ENCODE measurements around the gene PROS1. TPM values are rescaled to one million over a fixed set of nuclear protein-coding genes. Genes with fewer than 3 reads are reported as not detected.

The PROS1 gene
- total and polyA plus RNA-seq, 2 of the 4 experiments (the other 2 are of a cell fraction), result 1.6 to 2.8 TPM

DNA sequence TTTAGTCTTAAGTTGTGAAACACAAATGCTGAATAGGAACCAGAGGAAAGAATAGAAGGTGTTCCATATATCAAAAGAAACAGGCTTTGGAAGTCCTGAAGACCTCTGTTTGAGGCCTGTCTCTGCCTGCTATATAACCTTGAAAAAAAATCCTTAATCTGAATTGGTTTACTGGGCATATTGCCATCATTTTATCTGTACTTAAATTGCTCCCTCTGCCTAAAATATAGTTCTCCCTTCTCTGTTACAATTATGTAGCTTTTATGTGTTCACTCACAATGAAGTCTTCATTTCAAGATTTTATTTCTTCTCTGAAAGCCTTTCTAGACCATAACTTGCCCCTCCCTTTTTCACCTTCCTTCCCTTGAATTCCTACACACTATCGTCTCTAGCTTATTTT is 27.5 kb upstream of the PROS1 start:
- Histone ChIP-seq H3K79me1 (ENCODE audit: low read depth in 1 of 2, low read length in 2 of 2) (peaks cover 0 to 3% of the 10 kb centered on the region in 2 experiments; a peak in 1 of 4 replicates), H3K9ac (ENCODE audit: low read depth, low read length) (no peak overlapping the region), H3K9me1 (ENCODE audit: insufficient read depth, low read length) (no peaks in the 10 kb centered on the region), H3K4me1 (ENCODE audit: control insufficient read depth, insufficient read depth, low read length) (no peaks in the 10 kb centered on the region), H3K23ac (ENCODE audit: low read depth, low read length) (no peak overlapping the region), H3K56ac (ENCODE audit: extremely low read depth, insufficient read depth, low read length) (no peak overlapping the region), H3K18ac (ENCODE audit: low read depth, low read length) (no peak overlapping the region), H2BK15ac (ENCODE audit: low read depth, low read length) (no peak overlapping the region), H3K4me2 (ENCODE audit: low read depth, low read length) (no peak overlapping the region), H3K4ac (ENCODE audit: low read depth, low read length) (no peak overlapping the region), H2AK9ac (replicated peaks; ENCODE audit: low read depth, low read length, poor library complexity) (no peak overlapping the region), H4K5ac (ENCODE audit: low read depth, low read length) (no peak overlapping the region), H3K27me3 (ENCODE audit: control insufficient read depth, insufficient read depth, low read length) (no peaks in the 10 kb centered on the region), H3K36me3 (ENCODE audit: control insufficient read depth, insufficient read depth, low read length) (no peaks in the 10 kb centered on the region), H2AK5ac (ENCODE audit: low read depth, low read length) (no peak overlapping the region), H3K14ac (replicated peaks; ENCODE audit: low read depth, low read length) (no peak overlapping the region), H3K9me3 (ENCODE audit: control insufficient read depth, insufficient read depth, low read length) (no peaks in the 10 kb centered on the region), H3K27ac (ENCODE audit: insufficient read depth, low read length) (no peak overlapping the region), H2BK20ac (ENCODE audit: low read depth, low read length) (no peak overlapping the region), H3K4me3 (ENCODE audit: insufficient read depth, low read depth, low read length) (no peak overlapping the region), H4K91ac (ENCODE audit: insufficient read depth, low read depth, low read length) (no peak overlapping the region), H2BK5ac (ENCODE audit: low read depth, low read length, poor library complexity, severe bottlenecking) (no peak overlapping the region), H2BK120ac (ENCODE audit: low read depth, low read length) (no peak overlapping the region), H2AFZ (replicated peaks; ENCODE audit: low read length, poor library complexity) (no peak overlapping the region), H4K20me1 (ENCODE audit: insufficient read depth, low read length) (no peaks in the 10 kb centered on the region), H4K8ac (ENCODE audit: low read depth in 2 of 2, low read length in 2 of 2) (no peak overlapping the region)
- no CpG with 5 or more reads among the region's 1 CpG for WGBS, 2 experiments (ENCODE audit: extremely low coverage in 2 of 2, insufficient read length in 1 of 2)
- ChIA-PET CTCF (no interaction called here), POLR2A (ENCODE audit: unreplicated experiment) (no interaction called here)
- ATAC-seq (ENCODE audit: low read depth) (no peak), DNase-seq (no peak)
- intact Hi-C loops (cut with micrococcal nuclease), result no loop called here
- in situ Hi-C loops (cut with MboI; ENCODE audit: low sequenced_read_pairs), result no loop called here
- dilution Hi-C loops (cut with HindIII; ENCODE audit: low sequenced_read_pairs, unreplicated experiment), result no loop called here
- no peak for TF ChIP-seq RAD21 (IDR thresholded peaks at IDR 0.05; ENCODE audit: low read length)
- no peak for TF ChIP-seq RCOR1 (IDR thresholded peaks at IDR 0.05; ENCODE audit: insufficient replicate concordance, low read length)
- TF ChIP-seq MXI1 (IDR thresholded peaks at IDR 0.05; ENCODE audit: borderline replicate concordance, low read depth, low read length), result no peak
- TF ChIP-seq, protein P1, sequence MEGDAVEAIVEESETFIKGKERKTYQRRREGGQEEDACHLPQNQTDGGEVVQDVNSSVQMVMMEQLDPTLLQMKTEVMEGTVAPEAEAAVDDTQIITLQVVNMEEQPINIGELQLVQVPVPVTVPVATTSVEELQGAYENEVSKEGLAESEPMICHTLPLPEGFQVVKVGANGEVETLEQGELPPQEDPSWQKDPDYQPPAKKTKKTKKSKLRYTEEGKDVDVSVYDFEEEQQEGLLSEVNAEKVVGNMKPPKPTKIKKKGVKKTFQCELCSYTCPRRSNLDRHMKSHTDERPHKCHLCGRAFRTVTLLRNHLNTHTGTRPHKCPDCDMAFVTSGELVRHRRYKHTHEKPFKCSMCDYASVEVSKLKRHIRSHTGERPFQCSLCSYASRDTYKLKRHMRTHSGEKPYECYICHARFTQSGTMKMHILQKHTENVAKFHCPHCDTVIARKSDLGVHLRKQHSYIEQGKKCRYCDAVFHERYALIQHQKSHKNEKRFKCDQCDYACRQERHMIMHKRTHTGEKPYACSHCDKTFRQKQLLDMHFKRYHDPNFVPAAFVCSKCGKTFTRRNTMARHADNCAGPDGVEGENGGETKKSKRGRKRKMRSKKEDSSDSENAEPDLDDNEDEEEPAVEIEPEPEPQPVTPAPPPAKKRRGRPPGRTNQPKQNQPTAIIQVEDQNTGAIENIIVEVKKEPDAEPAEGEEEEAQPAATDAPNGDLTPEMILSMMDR (conservative IDR thresholded peaks at IDR 0.05; ENCODE audit: low read depth, low read length), result no peak
- no peak for TF ChIP-seq CHD1 (IDR thresholded peaks at IDR 0.05; ENCODE audit: low read depth, low read length)
- TF ChIP-seq MAFK (IDR thresholded peaks at IDR 0.05; ENCODE audit: low read depth, low read length), result no peak
- TF ChIP-seq, protein P2, sequence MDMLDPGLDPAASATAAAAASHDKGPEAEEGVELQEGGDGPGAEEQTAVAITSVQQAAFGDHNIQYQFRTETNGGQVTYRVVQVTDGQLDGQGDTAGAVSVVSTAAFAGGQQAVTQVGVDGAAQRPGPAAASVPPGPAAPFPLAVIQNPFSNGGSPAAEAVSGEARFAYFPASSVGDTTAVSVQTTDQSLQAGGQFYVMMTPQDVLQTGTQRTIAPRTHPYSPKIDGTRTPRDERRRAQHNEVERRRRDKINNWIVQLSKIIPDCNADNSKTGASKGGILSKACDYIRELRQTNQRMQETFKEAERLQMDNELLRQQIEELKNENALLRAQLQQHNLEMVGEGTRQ (IDR thresholded peaks at IDR 0.05; ENCODE audit: low read depth, low read length), result no peak
- TF ChIP-seq MAZ (IDR thresholded peaks at IDR 0.05; ENCODE audit: borderline replicate concordance, low read depth, low read length), result no peak
- TF ChIP-seq FOS (IDR thresholded peaks at IDR 0.05; ENCODE audit: low read depth, low read length), result no peak
- TF ChIP-seq BHLHE40 (IDR thresholded peaks at IDR 0.05; ENCODE audit: low read depth, low read length), result no peak
- TF ChIP-seq SMC3 (IDR thresholded peaks at IDR 0.05; ENCODE audit: low read depth, low read length), result no peak
- TF ChIP-seq POLR2A (IDR thresholded peaks at IDR 0.05; ENCODE audit: low read depth, low read length), result no peak
- TF ChIP-seq, protein P3, sequence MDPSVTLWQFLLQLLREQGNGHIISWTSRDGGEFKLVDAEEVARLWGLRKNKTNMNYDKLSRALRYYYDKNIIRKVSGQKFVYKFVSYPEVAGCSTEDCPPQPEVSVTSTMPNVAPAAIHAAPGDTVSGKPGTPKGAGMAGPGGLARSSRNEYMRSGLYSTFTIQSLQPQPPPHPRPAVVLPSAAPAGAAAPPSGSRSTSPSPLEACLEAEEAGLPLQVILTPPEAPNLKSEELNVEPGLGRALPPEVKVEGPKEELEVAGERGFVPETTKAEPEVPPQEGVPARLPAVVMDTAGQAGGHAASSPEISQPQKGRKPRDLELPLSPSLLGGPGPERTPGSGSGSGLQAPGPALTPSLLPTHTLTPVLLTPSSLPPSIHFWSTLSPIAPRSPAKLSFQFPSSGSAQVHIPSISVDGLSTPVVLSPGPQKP (IDR thresholded peaks at IDR 0.05; ENCODE audit: borderline replicate concordance, low read depth, low read length), result no peak
- no peak for TF ChIP-seq RFX5 (IDR thresholded peaks at IDR 0.05; ENCODE audit: low read depth, low read length)
- TF ChIP-seq CEBPB (IDR thresholded peaks at IDR 0.05; ENCODE audit: low read depth, low read length), result no peak
- no peak for TF ChIP-seq NFE2L2 (IDR thresholded peaks at IDR 0.05; ENCODE audit: low read depth, low read length)
- BruUV-seq (replicated peaks), result no TSS peak

Measured in IMR-90 (cell line).